Measurements from ENCODE around the gene ATP6V1E1.
"Not testable (repeated sequence)": the region's sequence is repeated elsewhere in the genome, so short reads cannot be mapped to it uniquely, and the experiment has no call there.

Gene ATP6V1E1

DNA sequence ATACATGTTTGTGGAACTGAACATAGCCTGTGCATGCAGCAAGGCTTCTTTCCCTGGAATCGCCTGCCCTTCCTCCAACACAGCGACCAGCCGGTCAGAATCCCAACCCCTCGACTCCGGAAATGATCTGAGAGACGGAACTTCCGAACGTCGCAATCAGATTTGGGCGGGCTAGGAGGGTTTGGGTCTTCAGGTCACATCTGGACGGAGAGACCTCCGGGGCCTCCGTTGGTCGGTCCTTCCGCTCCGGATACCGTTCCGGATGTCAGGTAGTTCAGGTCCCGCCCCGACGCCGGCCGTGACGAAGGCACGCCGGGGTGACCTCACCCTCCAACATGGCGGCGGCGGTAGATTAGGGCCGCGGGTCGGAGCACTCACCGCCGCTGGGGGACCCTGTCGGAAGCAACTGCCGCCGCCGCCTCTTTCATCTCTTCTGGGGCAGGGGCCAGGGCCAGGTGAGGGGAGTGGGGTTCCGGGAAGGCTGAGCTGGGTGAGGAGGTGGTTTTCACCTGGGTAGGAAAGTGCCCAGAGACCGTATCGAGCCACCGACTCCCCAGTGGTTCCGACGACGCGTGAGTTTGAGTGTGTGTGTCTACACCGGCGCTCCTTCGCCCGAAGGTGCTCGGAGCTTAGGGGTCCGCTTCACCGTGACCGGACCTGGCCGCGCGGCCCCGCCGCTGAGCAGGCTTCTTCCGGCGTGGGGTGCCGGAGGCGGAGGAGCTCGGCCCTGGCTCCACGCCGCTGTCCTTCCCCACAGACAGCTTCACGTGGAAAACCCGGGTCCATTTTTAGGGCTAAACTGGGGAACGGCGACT, 10.1 kb upstream of the ATP6V1E1 start, which contains the start of gene BCL2L13:
TSS of gene BCL2L13 (plus strand) at position 326 of the 815 bp plus-strand sequence. CDS start 16,955 bp downstream, outside the sequence.
- peak within 1 kb of the TSS; percentile 74 to 95 (median 86) for H3K4me2 ChIP-seq
- peaks cover 0 to 14% (median 10%) of the 10 kb centered on the region in 11 experiments; a peak in 9 of 22 replicates for H3K9me3 ChIP-seq (replicated peaks in 1 of 11)
- H3K27ac ChIP-seq = peak within 1 kb of the TSS; percentile 92 to 98 (median 97)
- no peaks in the 10 kb centered on the region; a peak in 1 of 22 replicates for H4K20me1 ChIP-seq
- no peaks in the 10 kb centered on the region for H3K27me3 ChIP-seq
- H3K9ac ChIP-seq = peak within 1 kb of the TSS; percentile 89 to 98 (median 97)
- no peak for TF ChIP-seq Cebpa-rat (IDR thresholded peaks at IDR 0.05)
- peak within 1 kb of the TSS; percentile 79 to 88 (median 86) for H3K4me3 ChIP-seq
- H3K36me3 ChIP-seq = peaks cover 0 to 33% (median 20%) of the 10 kb centered on the region in 11 experiments; a peak in 18 of 22 replicates
- peaks cover 18 to 30% (median 22%) of the 10 kb centered on the region in 10 experiments for H3K4me1 ChIP-seq

GRCh38 chr22:17638182-17638431, 9.6 kb upstream of the ATP6V1E1 start:
- no peak for TF ChIP-seq Cebpa-rat (IDR thresholded peaks at IDR 0.05)
- Histone ChIP-seq H3K4me1 (peaks cover 18 to 30% (median 22%) of the 10 kb centered on the region in 10 experiments), H3K9me3 (replicated peaks in 1 of 11) (peaks cover 0 to 14% (median 10%) of the 10 kb centered on the region in 11 experiments; a peak in 9 of 22 replicates), H4K20me1 (no peaks in the 10 kb centered on the region; a peak in 1 of 22 replicates), H3K27ac (peak overlapping the region; percentile 92 to 98 (median 97)), H3K9ac (peak overlapping the region; percentile 89 to 98 (median 97)), H3K27me3 (no peaks in the 10 kb centered on the region), H3K4me3 (peak overlapping the region; percentile 79 to 88 (median 86)), H3K4me2 (peak overlapping the region; percentile 74 to 95 (median 86)), H3K36me3 (peaks cover 0 to 29% (median 19%) of the 10 kb centered on the region in 11 experiments; a peak in 18 of 22 replicates)

DNA sequence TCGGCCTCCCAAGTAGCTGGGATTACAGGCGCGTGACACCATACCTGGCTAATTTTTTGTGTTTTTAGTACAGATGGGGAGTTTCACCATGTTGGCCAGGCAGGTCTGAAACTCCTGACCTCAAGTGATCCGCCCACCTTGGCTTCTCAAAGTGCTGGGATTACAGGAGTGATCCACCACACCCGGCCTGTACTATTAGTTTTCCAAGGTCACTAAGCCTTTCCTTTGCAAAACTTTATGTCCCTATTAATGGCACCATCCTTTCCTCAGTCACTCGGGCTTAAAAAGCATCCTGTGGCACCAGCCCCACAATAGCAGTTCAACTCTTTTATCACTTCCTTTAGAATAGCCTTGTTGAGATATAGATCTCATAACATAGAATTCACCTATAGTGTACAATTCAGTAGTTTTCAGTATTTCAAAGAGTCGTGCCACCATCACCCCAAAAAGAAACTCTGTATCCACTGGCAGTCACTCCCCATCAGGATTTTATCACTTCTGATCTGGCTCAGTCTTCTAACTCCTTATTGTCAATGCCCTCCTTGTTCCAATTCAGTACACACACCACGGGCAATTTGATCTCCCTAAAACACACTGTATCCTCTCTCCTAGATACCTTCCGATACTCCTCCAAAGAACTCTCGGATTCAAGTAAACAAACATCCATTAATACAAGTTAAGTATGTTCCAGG, 9.1 kb upstream of the ATP6V1E1 start:
- Histone ChIP-seq H4K20me1 (no peaks in the 10 kb centered on the region; a peak in 1 of 22 replicates), H3K27me3 (no peaks in the 10 kb centered on the region), H3K36me3 (peaks cover 0 to 25% (median 15%) of the 10 kb centered on the region in 11 experiments; a peak in 18 of 22 replicates), H3K27ac (peak overlapping the region; percentile 92 to 98 (median 97)), H3K4me1 (peaks cover 18 to 30% (median 22%) of the 10 kb centered on the region in 10 experiments), H3K9me3 (replicated peaks in 1 of 11) (peaks cover 0 to 14% (median 10%) of the 10 kb centered on the region in 11 experiments; a peak in 9 of 22 replicates), H3K4me3 (peak overlapping the region; percentile 79 to 88 (median 86)), H3K9ac (peak overlapping the region; percentile 89 to 98 (median 97)), H3K4me2 (peak overlapping the region; percentile 74 to 95 (median 86))
- TF ChIP-seq Cebpa-rat (IDR thresholded peaks at IDR 0.05) = no peak

GRCh38 chr22:17636850-17637249, 8.3 kb upstream of the ATP6V1E1 start:
- not testable (repeated sequence) for H3K9me3 ChIP-seq (replicated peaks in 1 of 11); H3K27me3 ChIP-seq; H3K4me3 ChIP-seq; H4K20me1 ChIP-seq; H3K9ac ChIP-seq
- Histone ChIP-seq H3K27ac (0 out of 22 replicates have a peak overlapping the region, but pooled peaks of 1 of the 11 experiments have one; percentile 97), H3K36me3 (peaks cover 0 to 17% (median 9%) of the 10 kb centered on the region in 11 experiments; a peak in 15 of 22 replicates), H3K4me2 (peak overlapping the region in 3 of 11 experiments; percentile 89 to 95 (median 91); a peak in 3 of 22 replicates), H3K4me1 (peaks cover 18 to 30% (median 22%) of the 10 kb centered on the region in 10 experiments)

- TF ChIP-seq Cebpa-rat (IDR thresholded peaks at IDR 0.05) = no peak
- H3K4me2 ChIP-seq = no peak overlapping the region
- no peaks in the 10 kb centered on the region for H3K36me3 ChIP-seq
- H3K27ac ChIP-seq = no peak overlapping the region
- no peaks in the 10 kb centered on the region for H4K20me1 ChIP-seq
- no peak overlapping the region for H3K9ac ChIP-seq
- no peak overlapping the region for H3K4me3 ChIP-seq
- no peaks in the 10 kb centered on the region for H3K9me3 ChIP-seq (replicated peaks in 1 of 11)
- peaks cover 12 to 23% (median 17%) of the 10 kb centered on the region in 10 experiments for H3K4me1 ChIP-seq
- H3K27me3 ChIP-seq = no peaks in the 10 kb centered on the region
Measured at GRCh38 chr22:17634696-17635095, 6.1 kb upstream of the ATP6V1E1 start.

DNA sequence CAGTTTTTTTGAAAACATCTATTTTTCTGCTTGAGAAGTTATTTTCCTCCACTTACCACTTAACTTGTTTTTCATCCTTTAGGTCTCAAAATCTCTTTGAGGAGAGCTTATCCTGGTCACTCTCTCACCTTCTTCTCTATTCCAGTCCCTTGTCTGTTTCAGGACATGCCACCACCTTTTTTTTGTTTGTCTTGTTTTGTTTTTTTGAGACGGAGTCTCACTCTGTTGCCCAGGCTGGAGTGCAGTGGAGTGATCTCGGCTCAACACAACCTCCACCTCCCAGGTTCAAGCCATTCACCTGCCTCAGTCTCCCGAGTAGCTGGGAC, 5.4 kb upstream of the ATP6V1E1 start:
- H3K4me3 ChIP-seq = no peak overlapping the region

GRCh38 chr22:17633217-17633997, 4.9 kb upstream of the ATP6V1E1 start:
- Histone ChIP-seq H3K4me1 (peaks cover 17 to 27% (median 21%) of the 10 kb centered on the region in 10 experiments), H3K9me3 (replicated peaks in 1 of 11) (no peaks in the 10 kb centered on the region), H3K4me2 (no peak overlapping the region), H3K27me3 (no peaks in the 10 kb centered on the region), H4K20me1 (no peaks in the 10 kb centered on the region), H3K9ac (no peak overlapping the region), H3K27ac (no peak overlapping the region), H3K36me3 (no peaks in the 10 kb centered on the region), H3K4me3 (no peak overlapping the region)
- no peak for TF ChIP-seq Cebpa-rat (IDR thresholded peaks at IDR 0.05)

More for the DNA sequence above, 5.4 kb upstream of the ATP6V1E1 start:
- no peak overlapping the region for H3K27ac ChIP-seq
- no peaks in the 10 kb centered on the region for H4K20me1 ChIP-seq
- no peaks in the 10 kb centered on the region for H3K36me3 ChIP-seq
- TF ChIP-seq Cebpa-rat (IDR thresholded peaks at IDR 0.05) = no peak
- no peak overlapping the region for H3K4me2 ChIP-seq
- peaks cover 17 to 27% (median 21%) of the 10 kb centered on the region in 10 experiments for H3K4me1 ChIP-seq
- H3K27me3 ChIP-seq = no peaks in the 10 kb centered on the region
- no peaks in the 10 kb centered on the region for H3K9me3 ChIP-seq (replicated peaks in 1 of 11)
- H3K9ac ChIP-seq = no peak overlapping the region

DNA sequence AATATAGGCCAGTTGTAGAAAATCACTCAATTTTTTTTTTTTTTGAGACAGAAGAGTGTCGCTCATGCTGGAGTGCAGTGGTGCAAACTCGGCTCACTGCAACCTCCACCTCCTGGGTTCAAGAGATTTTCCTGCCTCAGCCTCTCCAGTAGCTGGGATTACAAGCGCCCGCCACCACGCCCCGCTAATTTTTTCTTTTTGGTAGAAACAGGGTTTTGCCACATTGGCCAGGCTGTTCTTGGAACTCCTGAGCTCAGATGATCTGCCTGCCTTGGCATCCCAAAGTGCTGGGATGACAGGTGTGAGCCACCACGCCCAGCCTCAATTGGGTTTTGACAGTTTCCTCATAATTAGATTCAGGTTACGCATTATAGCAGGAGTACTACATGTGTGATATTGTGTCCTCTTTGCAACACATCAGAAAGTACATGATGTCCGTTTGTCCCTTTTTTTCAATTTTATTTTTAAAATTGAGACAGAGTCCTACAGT, 2.6 kb upstream of the ATP6V1E1 start:
- H3K4me2 ChIP-seq = no peak overlapping the region
- H3K4me1 ChIP-seq = peaks cover 23 to 32% (median 28%) of the 10 kb centered on the region in 10 experiments
- no peak overlapping the region for H3K9ac ChIP-seq

More for the DNA sequence above, 2.6 kb upstream of the ATP6V1E1 start:
- TF ChIP-seq Cebpa-rat (IDR thresholded peaks at IDR 0.05) = no peak
- Histone ChIP-seq H4K20me1 (peaks cover 0 to 16% (median 8%) of the 10 kb centered on the region in 11 experiments; a peak in 13 of 22 replicates), H3K9me3 (replicated peaks in 1 of 11) (no peaks in the 10 kb centered on the region), H3K27ac (no peak overlapping the region), H3K27me3 (no peaks in the 10 kb centered on the region), H3K36me3 (peaks cover 0 to 10% (median 7%) of the 10 kb centered on the region in 11 experiments; a peak in 7 of 22 replicates), H3K4me3 (no peak overlapping the region)
